Activated CD8-positive, alpha-beta T cell treated with anti-CD3 and anti-CD28 coated beads, Interleukin-2, amount 10 ng/mL, durations not matched to agents 7 days and 5 days (primary cell): ENCODE results near the gene C1QTNF3. TPM values are rescaled to one million over a fixed set of nuclear protein-coding genes. Genes with fewer than 3 reads are reported as not detected.
A peak's percentile ranks its signal among the peaks of the same experiment; 100 is the strongest.

Source experiments
- ATAC-seq: fragments of 150-1000 bp; cut with Tn5 transposase; one replicate; pipeline ENCODE4 v1.10.0; 2021; ENCODE audit warnings: moderate library complexity
- CTCF ChIA-PET: fragments of 350-600 bp; sonication (Branson Sonifier 250); formaldehyde crosslinking; loops from one replicate; lab custom pipeline; 2021; ENCODE audit warnings: antibody characterized with exemption; lab: Charles Lee
- POLR2A ChIA-PET: fragments of 350-600 bp; sonication (Branson Sonifier 250); formaldehyde crosslinking; loops from one replicate; lab custom pipeline; 2021; ENCODE audit warnings: antibody characterized with exemption; lab: Charles Lee
- DNase-seq: peaks from one replicate; pipeline ENCODE4 v3.0.0-alpha.2; 2020
- H3K27ac Mint-ChIP-seq: one replicate; pipeline ENCODE4 v1.8.0; 2021; ENCODE audit warnings: mild to moderate bottlenecking, mixed read lengths
- H3K27me3 Mint-ChIP-seq: one replicate; pipeline ENCODE4 v1.8.0; 2021; ENCODE audit warnings: low read depth, mixed read lengths
- H3K36me3 Mint-ChIP-seq: one replicate; pipeline ENCODE4 v1.8.0; 2021; ENCODE audit warnings: low read depth, mixed read lengths
- H3K4me1 Mint-ChIP-seq: one replicate; pipeline ENCODE4 v1.8.0; 2021; ENCODE audit warnings: low read depth, mixed read lengths
- H3K4me3 Mint-ChIP-seq: one replicate; pipeline ENCODE4 v1.8.0; 2021; ENCODE audit warnings: mild to moderate bottlenecking, mixed read lengths
- H3K9me3 Mint-ChIP-seq: one replicate; pipeline ENCODE4 v1.8.0; 2022; ENCODE audit warnings: mixed read lengths; ENCODE audit not compliant: insufficient read depth
- total RNA-seq, 2 experiments: library from RNA; stranded (reverse); gene quantifications; one replicate each; pipeline ENCODE4 v1.2.3, GENCODE V29; 2021

Gene C1QTNF3
- total RNA-seq, 2 experiments from 2014 or later = 2.8 to 3.0 TPM

- ATAC-seq = no peak
- DNase-seq = no peak
- ChIA-PET POLR2A (no interaction called here), CTCF (no interaction called here)
- H3K36me3 Mint-ChIP-seq = peaks cover 21% of the 10 kb centered on the region
- no peaks in the 10 kb centered on the region for H3K4me1 Mint-ChIP-seq
- no peak overlapping the region for H3K4me3 Mint-ChIP-seq
- H3K27me3 Mint-ChIP-seq = no peaks in the 10 kb centered on the region
- H3K9me3 Mint-ChIP-seq = peaks cover 6% of the 10 kb centered on the region
- H3K27ac Mint-ChIP-seq = no peak overlapping the region
Observed at GRCh38 chr5:33985447-33985846, 57.6 kb downstream of the C1QTNF3 start.

GRCh38 chr5:33984671-33985124 is 58.3 kb downstream of the C1QTNF3 start, which contains the start of gene SLC45A2:
Gene SLC45A2 (minus strand): TSS chr5:33984693. CDS start chr5:33984583, 110 bp downstream.
- ATAC-seq = no peak
- Mint-ChIP-seq H3K4me1 (no peaks in the 10 kb centered on the region), H3K4me3 (no peak within 1 kb of the TSS), H3K27ac (no peak within 1 kb of the TSS), H3K27me3 (no peaks in the 10 kb centered on the region), H3K36me3 (peaks cover 21% of the 10 kb centered on the region), H3K9me3 (peaks cover 6% of the 10 kb centered on the region)
- no peak for DNase-seq
- ChIA-PET CTCF (no interaction called here), POLR2A (no interaction called here)

GRCh38 chr5:33984178-33984577 is 58.8 kb downstream of the C1QTNF3 start:
- peaks cover 6% of the 10 kb centered on the region for H3K9me3 Mint-ChIP-seq
- H3K4me1 Mint-ChIP-seq = no peaks in the 10 kb centered on the region
- H3K27me3 Mint-ChIP-seq = no peaks in the 10 kb centered on the region
- no peak overlapping the region for H3K27ac Mint-ChIP-seq
- ChIA-PET CTCF (no interaction called here), POLR2A (no interaction called here)
- H3K36me3 Mint-ChIP-seq = peaks cover 18% of the 10 kb centered on the region
- ATAC-seq = no peak
- no peak for DNase-seq
- H3K4me3 Mint-ChIP-seq = no peak overlapping the region

- no peak for ATAC-seq
- H3K27ac Mint-ChIP-seq = no peak overlapping the region
- DNase-seq = no peak
- H3K4me3 Mint-ChIP-seq = no peak overlapping the region
- no peaks in the 10 kb centered on the region for H3K36me3 Mint-ChIP-seq
- H3K27me3 Mint-ChIP-seq = no peaks in the 10 kb centered on the region
- no peaks in the 10 kb centered on the region for H3K9me3 Mint-ChIP-seq
- H3K4me1 Mint-ChIP-seq = no peaks in the 10 kb centered on the region
- ChIA-PET POLR2A (no interaction called here), CTCF (interaction anchor here (1.3 to 2.6 kb wide), 2 partner anchors 11 to 12 kb away, joined by 3 to 10 read pairs; no protein-coding TSS in a partner anchor)
Observed at GRCh38 chr5:33981408-33982162, 61.4 kb downstream of the C1QTNF3 start.

- CTCF ChIA-PET = interaction anchor here (0.6 to 2.6 kb wide), 2 partner anchors 10 to 69 kb away, joined by 3 to 10 read pairs; no protein-coding TSS in a partner anchor
- DNase-seq (no peak), ATAC-seq (no peak)
- Mint-ChIP-seq H3K9me3 (no peaks in the 10 kb centered on the region), H3K4me1 (no peaks in the 10 kb centered on the region), H3K4me3 (no peak overlapping the region), H3K27me3 (no peaks in the 10 kb centered on the region), H3K27ac (no peak overlapping the region), H3K36me3 (no peaks in the 10 kb centered on the region)
- POLR2A ChIA-PET = interaction anchor here (0.6 kb wide), 2 partner anchors 17 to 19 kb away, joined by 3 read pairs; no protein-coding TSS in a partner anchor
Observed at GRCh38 chr5:33980030-33980429, 63.0 kb downstream of the C1QTNF3 start.

GRCh38 chr5:33978306-33978705 is 64.7 kb downstream of the C1QTNF3 start:
- H3K27ac Mint-ChIP-seq = no peak overlapping the region
- peaks cover 3% of the 10 kb centered on the region for H3K4me1 Mint-ChIP-seq
- H3K36me3 Mint-ChIP-seq = no peaks in the 10 kb centered on the region
- ChIA-PET POLR2A (no interaction called here), CTCF (interaction anchor here (2.1 to 2.7 kb wide), 2 partner anchors 8 to 20 kb away, joined by 11 to 13 read pairs; no protein-coding TSS in a partner anchor)
- ATAC-seq (no peak), DNase-seq (no peak)
- H3K27me3 Mint-ChIP-seq = no peaks in the 10 kb centered on the region
- H3K4me3 Mint-ChIP-seq = no peak overlapping the region
- no peaks in the 10 kb centered on the region for H3K9me3 Mint-ChIP-seq

GRCh38 chr5:33976307-33976706 is 66.7 kb downstream of the C1QTNF3 start:
- ChIA-PET POLR2A (no interaction called here), CTCF (no interaction called here)
- ATAC-seq (no peak), DNase-seq (no peak)
- no peaks in the 10 kb centered on the region for H3K36me3 Mint-ChIP-seq
- H3K4me1 Mint-ChIP-seq = peaks cover 8% of the 10 kb centered on the region
- H3K27me3 Mint-ChIP-seq = no peaks in the 10 kb centered on the region
- H3K27ac Mint-ChIP-seq = no peak overlapping the region
- H3K4me3 Mint-ChIP-seq = no peak overlapping the region
- no peaks in the 10 kb centered on the region for H3K9me3 Mint-ChIP-seq

GRCh38 chr5:33975852-33976251 is 67.2 kb downstream of the C1QTNF3 start:
- DNase-seq = no peak
- CTCF ChIA-PET = no interaction called here
- Mint-ChIP-seq H3K9me3 (no peaks in the 10 kb centered on the region), H3K27me3 (no peaks in the 10 kb centered on the region), H3K4me3 (no peak overlapping the region), H3K36me3 (no peaks in the 10 kb centered on the region), H3K4me1 (peaks cover 8% of the 10 kb centered on the region), H3K27ac (no peak overlapping the region)
- POLR2A ChIA-PET = no interaction called here
- ATAC-seq = no peak

GRCh38 chr5:33973271-33973670 is 69.7 kb downstream of the C1QTNF3 start:
- no peak overlapping the region for H3K27ac Mint-ChIP-seq
- no peak for ATAC-seq

GRCh38 chr5:33969572-33970452 is 73.2 kb downstream of the C1QTNF3 start:
- peak; percentile 72 for ATAC-seq
- Mint-ChIP-seq H3K36me3 (no peaks in the 10 kb centered on the region), H3K27ac (no peak overlapping the region), H3K27me3 (no peaks in the 10 kb centered on the region), H3K4me3 (no peak overlapping the region), H3K9me3 (no peaks in the 10 kb centered on the region), H3K4me1 (peaks cover 15% of the 10 kb centered on the region)
- ChIA-PET POLR2A (no interaction called here), CTCF (interaction anchor here (0.7 to 3.5 kb wide), 26 partner anchors 8 to 539 kb away, joined by 3 to 25 read pairs (median 4); partner anchors contain the start of gene RXFP3)
- peak; percentile 30 for DNase-seq

More at GRCh38 chr5:33973271-33973670, 69.7 kb downstream of the C1QTNF3 start:
- no peak for DNase-seq
- Mint-ChIP-seq H3K9me3 (no peaks in the 10 kb centered on the region), H3K4me1 (peaks cover 8% of the 10 kb centered on the region), H3K27me3 (no peaks in the 10 kb centered on the region), H3K36me3 (no peaks in the 10 kb centered on the region), H3K4me3 (no peak overlapping the region)
- ChIA-PET CTCF (interaction anchor here (1.0 kb wide), 1 partner anchor 12 kb away, joined by 3 read pairs; no protein-coding TSS in a partner anchor), POLR2A (no interaction called here)

GRCh38 chr5:33968211-33969005 is 74.6 kb downstream of the C1QTNF3 start:
- Mint-ChIP-seq H3K9me3 (no peaks in the 10 kb centered on the region), H3K27me3 (no peaks in the 10 kb centered on the region), H3K27ac (no peak overlapping the region), H3K4me1 (peaks cover 15% of the 10 kb centered on the region), H3K4me3 (no peak overlapping the region), H3K36me3 (no peaks in the 10 kb centered on the region)
- DNase-seq (no peak), ATAC-seq (no peak)
- CTCF ChIA-PET = interaction anchor here (1.1 to 3.5 kb wide), 6 partner anchors 29 to 533 kb away, joined by 3 to 25 read pairs (median 15); partner anchors contain the start of gene RXFP3
- POLR2A ChIA-PET = no interaction called here
